Measurements from ENCODE around the gene PHACTR1. TPM values are rescaled to one million over a fixed set of nuclear protein-coding genes. Genes with fewer than 3 reads are reported as not detected.
A peak's percentile ranks its signal among the peaks of the same experiment; 100 is the strongest.
"Not testable (repeated sequence)": the region's sequence is repeated elsewhere in the genome, so short reads cannot be mapped to it uniquely, and the experiment has no call there.

PHACTR1 gene
- total RNA-seq, 2 donors from 2014 or later, result 0.14 to 1.6 TPM

GRCh38 chr6:13315896-13316295, 599.3 kb downstream of the PHACTR1 start:
- Mint-ChIP-seq H3K4me3 (no peak overlapping the region), H3K36me3 (peaks cover 20% of the 10 kb centered on the region), H3K4me1 (ENCODE audit: low read depth in 2 of 2) (no peaks in the 10 kb centered on the region), H3K27ac (no peak overlapping the region), H3K9me3 (no peaks in the 10 kb centered on the region), H3K27me3 (no peaks in the 10 kb centered on the region)
- DNase-seq (ENCODE audit: low spot score) (no peak), ATAC-seq (no peak)

- Mint-ChIP-seq H3K36me3 (peaks cover 14% of the 10 kb centered on the region), H3K4me1 (ENCODE audit: low read depth in 2 of 2) (no peaks in the 10 kb centered on the region), H3K27ac (no peak overlapping the region), H3K9me3 (no peaks in the 10 kb centered on the region), H3K27me3 (no peaks in the 10 kb centered on the region), H3K4me3 (no peak overlapping the region)
- ATAC-seq (no peak), DNase-seq (ENCODE audit: low spot score) (no peak)
Measured at GRCh38 chr6:13318821-13319220, 602.3 kb downstream of the PHACTR1 start.

DNA sequence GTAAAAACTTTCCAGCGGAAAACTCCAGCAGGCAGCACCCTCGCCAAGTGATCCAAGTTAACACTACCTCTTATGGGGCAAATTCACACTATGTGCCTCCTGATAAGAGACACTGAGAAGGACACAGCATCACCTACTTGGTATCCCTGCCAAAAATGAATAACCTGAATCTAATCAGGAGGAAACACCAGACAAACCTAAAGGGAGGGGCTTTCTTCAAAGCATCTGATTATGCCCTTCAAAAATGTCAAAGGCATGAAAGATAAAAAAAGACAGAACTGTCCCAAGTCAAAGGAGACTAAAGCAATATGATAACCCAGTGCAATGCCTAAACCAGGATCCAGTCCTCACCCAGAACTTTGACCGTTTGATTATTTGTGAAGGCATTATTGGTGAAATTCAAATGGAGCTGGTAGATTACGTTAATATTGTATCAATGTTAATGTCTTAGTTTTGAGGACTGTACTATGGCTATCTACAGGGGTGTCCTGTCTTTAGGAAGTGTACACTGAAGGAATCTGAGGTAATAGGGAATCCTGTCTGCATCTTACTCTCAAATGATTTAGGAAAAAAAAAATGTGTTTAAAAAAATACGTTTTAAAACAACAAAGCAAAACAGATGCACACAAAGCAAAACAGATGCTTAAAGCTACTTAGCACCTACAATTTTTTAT, 603.5 kb downstream of the PHACTR1 start:
- H3K9me3 Mint-ChIP-seq, result no peaks in the 10 kb centered on the region
- no peak for ATAC-seq

GRCh38 chr6:13326031-13326586, 609.5 kb downstream of the PHACTR1 start:
- H3K27ac Mint-ChIP-seq; H3K36me3 Mint-ChIP-seq; DNase-seq (ENCODE audit: low spot score); H3K27me3 Mint-ChIP-seq; H3K4me3 Mint-ChIP-seq; ATAC-seq; H3K9me3 Mint-ChIP-seq: not testable (repeated sequence)
- H3K4me1 Mint-ChIP-seq (ENCODE audit: low read depth in 2 of 2), result peaks cover 12 to 16% of the 10 kb centered on the region in 2 donors

More for the DNA sequence above, 603.5 kb downstream of the PHACTR1 start:
- H3K4me1 Mint-ChIP-seq (ENCODE audit: low read depth in 2 of 2), result no peaks in the 10 kb centered on the region
- H3K27me3 Mint-ChIP-seq, result no peaks in the 10 kb centered on the region
- H3K27ac Mint-ChIP-seq, result no peak overlapping the region
- no peak overlapping the region for H3K4me3 Mint-ChIP-seq
- H3K36me3 Mint-ChIP-seq, result peaks cover 14% of the 10 kb centered on the region
- DNase-seq (ENCODE audit: low spot score), result no peak

GRCh38 chr6:13327691-13328075, 611.1 kb downstream of the PHACTR1 start:
- H3K36me3 Mint-ChIP-seq, result no peaks in the 10 kb centered on the region
- no peak for ATAC-seq
- H3K27ac Mint-ChIP-seq, result peak overlapping the region; percentile 87 to 94
- DNase-seq (ENCODE audit: low spot score), result no peak
- no peaks in the 10 kb centered on the region for H3K9me3 Mint-ChIP-seq
- H3K4me3 Mint-ChIP-seq, result peak overlapping the region; percentile 89
- no peaks in the 10 kb centered on the region for H3K27me3 Mint-ChIP-seq
- H3K4me1 Mint-ChIP-seq (ENCODE audit: low read depth in 2 of 2), result peaks cover 12 to 16% of the 10 kb centered on the region in 2 donors

DNA sequence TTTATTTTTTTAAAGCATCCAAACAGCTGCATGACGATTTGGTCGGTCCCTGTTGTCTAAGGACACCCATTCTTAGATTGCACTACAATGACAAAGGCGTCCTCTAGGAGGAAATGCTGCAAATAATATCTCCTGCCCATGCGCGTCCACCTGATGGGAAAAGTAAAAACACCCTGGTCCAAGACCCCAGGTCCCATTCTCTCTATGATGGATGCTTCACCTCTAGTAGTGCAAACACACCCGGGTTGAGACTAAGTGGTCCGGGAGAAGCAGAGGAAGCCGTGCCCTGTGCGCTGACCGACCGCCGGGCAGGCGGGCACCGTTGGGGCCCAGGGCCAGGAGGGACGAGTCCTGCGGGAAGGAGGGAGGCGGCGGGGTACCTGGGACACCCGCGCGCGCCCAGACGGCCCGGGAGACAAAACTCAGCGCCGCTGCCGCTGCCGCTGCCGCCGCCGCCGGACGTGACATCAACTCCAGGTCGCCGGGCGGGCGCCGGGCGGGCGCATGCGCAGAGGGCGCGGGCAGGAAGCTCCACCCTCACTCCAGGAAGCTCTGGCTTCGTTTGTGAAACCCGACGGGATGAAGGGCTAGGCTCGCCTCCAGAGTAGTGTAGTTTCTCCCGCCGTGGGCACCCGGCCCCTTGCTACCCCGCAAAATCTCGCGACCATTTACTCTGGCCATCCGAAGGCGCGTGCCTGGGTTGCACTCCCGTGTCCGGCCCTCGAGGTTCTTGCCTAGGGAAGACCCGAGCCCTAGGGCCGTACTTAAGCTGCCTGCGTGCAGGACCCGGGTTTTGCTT, 611.7 kb downstream of the PHACTR1 start, which contains the start of gene TBC1D7:
TBC1D7 (minus strand) TSS at position 462 of the 799 bp plus-strand sequence. CDS start 1,639 bp downstream, outside the sequence.
- DNase-seq (ENCODE audit: low spot score) (peak; percentile 96), ATAC-seq (peak; percentile 95 to 98)
- Mint-ChIP-seq H3K9me3 (no peaks in the 10 kb centered on the region), H3K36me3 (no peaks in the 10 kb centered on the region), H3K27ac (peak within 1 kb of the TSS; percentile 87 to 94), H3K27me3 (no peaks in the 10 kb centered on the region), H3K4me1 (ENCODE audit: low read depth in 2 of 2) (peaks cover 12 to 16% of the 10 kb centered on the region in 2 donors), H3K4me3 (peak within 1 kb of the TSS; percentile 89)

DNA sequence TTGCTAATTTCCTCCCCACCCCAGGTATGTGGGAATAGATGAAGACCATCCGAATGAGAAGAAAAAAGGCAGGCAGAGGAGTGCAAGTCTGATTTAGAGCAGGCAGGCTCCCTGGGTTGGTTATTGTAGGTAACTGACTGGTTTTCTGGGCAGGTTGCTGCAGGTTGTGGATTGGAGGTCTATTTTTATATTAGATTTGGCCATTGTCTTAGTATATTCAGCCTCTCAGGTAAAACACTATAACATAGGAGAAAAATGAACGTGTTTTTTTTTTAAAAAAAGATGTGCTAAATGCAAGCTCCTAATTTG, 612.3 kb downstream of the PHACTR1 start:
- DNase-seq (ENCODE audit: low spot score) (no peak), ATAC-seq (no peak)
- Mint-ChIP-seq H3K27ac (peak overlapping the region; percentile 87 to 94), H3K27me3 (no peaks in the 10 kb centered on the region), H3K4me1 (ENCODE audit: low read depth in 2 of 2) (peaks cover 12 to 16% of the 10 kb centered on the region in 2 donors), H3K4me3 (peak overlapping the region; percentile 89), H3K36me3 (no peaks in the 10 kb centered on the region), H3K9me3 (no peaks in the 10 kb centered on the region)

DNA sequence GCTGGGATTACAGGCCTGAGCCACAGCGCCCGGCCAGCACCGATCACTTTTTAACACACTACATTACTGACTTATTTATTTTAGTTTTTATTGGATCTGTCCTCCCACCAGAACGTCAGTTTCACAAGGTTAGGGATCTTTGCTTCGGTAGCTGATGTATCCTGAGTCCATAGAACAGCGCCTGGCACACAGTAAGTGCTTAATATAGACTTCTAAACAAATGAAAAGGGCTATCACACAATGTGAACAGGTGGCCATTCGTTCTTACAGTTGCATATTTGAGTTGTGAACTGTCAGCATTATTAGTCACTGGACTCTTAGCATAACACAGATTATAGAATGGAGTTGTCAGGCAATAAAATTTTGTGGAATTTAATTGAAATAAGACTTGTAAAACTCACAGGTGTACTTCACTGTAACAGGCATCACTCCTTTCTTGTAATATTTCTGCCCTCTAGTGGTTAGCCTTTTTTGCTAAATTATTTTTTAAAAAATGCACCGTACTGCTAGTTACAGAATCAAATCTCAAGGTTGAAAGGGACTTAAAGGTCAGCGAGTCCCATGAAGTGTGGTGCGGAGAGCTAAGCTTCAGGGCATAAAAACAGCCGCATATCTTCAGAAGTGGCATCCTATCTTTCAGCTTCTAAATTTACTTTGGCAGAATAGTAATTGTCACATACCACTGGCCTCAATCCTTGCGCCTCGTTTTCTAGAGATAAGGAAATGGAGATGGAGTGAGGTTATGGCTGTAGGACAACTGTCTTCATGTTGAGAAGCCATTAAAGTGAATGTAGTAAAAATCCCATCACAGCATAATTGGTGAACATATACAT, 615.2 kb downstream of the PHACTR1 start:
- DNase-seq (ENCODE audit: low spot score), result no peak
- H3K36me3 Mint-ChIP-seq, result no peaks in the 10 kb centered on the region
- H3K27me3 Mint-ChIP-seq, result no peaks in the 10 kb centered on the region
- H3K4me1 Mint-ChIP-seq (ENCODE audit: low read depth in 2 of 2), result peaks cover 17 to 21% of the 10 kb centered on the region in 2 donors
- no peaks in the 10 kb centered on the region for H3K9me3 Mint-ChIP-seq
- H3K27ac Mint-ChIP-seq, result peak overlapping the region in 1 of 2 donors; percentile 40
- no peak overlapping the region for H3K4me3 Mint-ChIP-seq
- ATAC-seq, result no peak

DNA sequence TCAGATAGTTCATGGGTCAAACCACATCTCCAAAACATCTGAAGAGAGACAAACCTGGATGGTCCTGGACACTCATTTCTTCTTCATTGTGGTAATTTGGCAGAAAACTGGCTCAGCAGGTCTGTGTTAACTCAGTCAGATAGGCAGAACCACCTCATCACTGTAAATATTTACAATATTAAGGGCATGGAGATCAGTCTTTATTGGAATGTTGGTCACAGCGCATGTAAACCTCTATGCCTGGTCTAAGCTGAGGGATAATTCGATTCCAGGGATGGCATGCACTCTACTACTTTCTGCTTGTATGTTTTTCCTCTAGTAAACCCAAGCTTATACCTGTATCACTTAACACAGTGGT, 615.8 kb downstream of the PHACTR1 start:
- Mint-ChIP-seq H3K4me3 (no peak overlapping the region), H3K36me3 (no peaks in the 10 kb centered on the region), H3K27me3 (no peaks in the 10 kb centered on the region), H3K9me3 (no peaks in the 10 kb centered on the region), H3K4me1 (ENCODE audit: low read depth in 2 of 2) (peaks cover 17 to 21% of the 10 kb centered on the region in 2 donors), H3K27ac (no peak overlapping the region)
- ATAC-seq (no peak), DNase-seq (ENCODE audit: low spot score) (no peak)

- Mint-ChIP-seq H3K27ac (no peak overlapping the region), H3K4me3 (no peak overlapping the region)
Measured at GRCh38 chr6:13334953-13335352, 618.4 kb downstream of the PHACTR1 start.

DNA sequence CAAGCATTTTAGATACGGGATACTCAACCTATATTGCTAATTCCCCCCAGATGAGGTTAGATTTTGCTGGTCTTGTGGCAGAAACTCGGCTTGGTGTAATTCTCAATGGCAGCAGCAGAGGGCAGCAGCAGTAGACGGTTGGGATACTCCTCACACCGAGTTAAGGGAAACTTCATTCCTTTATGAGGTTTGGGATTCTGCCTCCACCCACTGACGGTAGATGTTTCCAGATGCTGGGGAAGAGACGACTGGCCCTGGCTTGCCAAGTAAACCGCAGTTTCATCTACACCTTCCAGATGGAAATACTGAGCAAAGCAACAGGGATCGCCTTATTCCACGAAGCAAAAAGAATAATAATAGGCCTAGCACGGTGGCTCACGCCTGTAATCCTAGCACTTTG, 620.0 kb downstream of the PHACTR1 start:
- DNase-seq (ENCODE audit: low spot score) (peak; percentile 75), ATAC-seq (peak; percentile 65 to 77)
- Mint-ChIP-seq H3K4me3 (no peak overlapping the region), H3K27me3 (no peaks in the 10 kb centered on the region), H3K4me1 (ENCODE audit: low read depth in 2 of 2) (peaks cover 19 to 21% of the 10 kb centered on the region in 2 donors), H3K27ac (peak overlapping the region in 1 of 2 donors; percentile 27), H3K36me3 (no peaks in the 10 kb centered on the region), H3K9me3 (no peaks in the 10 kb centered on the region)

More at GRCh38 chr6:13334953-13335352, 618.4 kb downstream of the PHACTR1 start:
- no peaks in the 10 kb centered on the region for H3K36me3 Mint-ChIP-seq
- H3K4me1 Mint-ChIP-seq (ENCODE audit: low read depth in 2 of 2), result peaks cover 13 to 16% of the 10 kb centered on the region in 2 donors
- no peak for DNase-seq (ENCODE audit: low spot score)
- no peak for ATAC-seq
- H3K27me3 Mint-ChIP-seq, result no peaks in the 10 kb centered on the region
- no peaks in the 10 kb centered on the region for H3K9me3 Mint-ChIP-seq

- peak overlapping the region; percentile 66 for H3K4me3 Mint-ChIP-seq
- no peaks in the 10 kb centered on the region for H3K27me3 Mint-ChIP-seq
- no peaks in the 10 kb centered on the region for H3K9me3 Mint-ChIP-seq
- peak in 1 of 2 donors; percentile 46 for ATAC-seq
- peak overlapping the region; percentile 65 to 81 for H3K27ac Mint-ChIP-seq
- H3K36me3 Mint-ChIP-seq, result no peaks in the 10 kb centered on the region
- no peak for DNase-seq (ENCODE audit: low spot score)
- H3K4me1 Mint-ChIP-seq (ENCODE audit: low read depth in 2 of 2), result peaks cover 19 to 21% of the 10 kb centered on the region in 2 donors
Measured at GRCh38 chr6:13338038-13338437, 621.5 kb downstream of the PHACTR1 start.

Data from natural killer cell treated with Interleukin-12 subunit alpha and Interleukin-12 subunit beta and Interleukin-15 and Interleukin-18, amount 100 ng/mL, for 72 hours (primary cell).